WTC11 (cell line): Measurements from ENCODE around the gene TNRC6A.

Experiments
- ATF3 ChIP-seq: sonication (generic); formaldehyde crosslinking; conservative IDR thresholded peaks from 2 replicates; pipeline ENCODE4 v1.8.1; 2022; ENCODE audit warnings: mild to moderate bottlenecking, missing genetic modification reagents
- CREB1 ChIP-seq: sonication (generic); formaldehyde crosslinking; IDR thresholded peaks from 2 replicates; pipeline ENCODE4 v1.8.0; 2023; ENCODE audit warnings: mild to moderate bottlenecking, missing genetic modification reagents
- CTCF ChIP-seq: fragments of 200-600 bp; IDR thresholded peaks from 2 replicates; pipeline ENCODE4 v1.8.0; 2022; ENCODE audit warnings: antibody characterized with exemption
- E2F5 ChIP-seq: sonication (generic); formaldehyde crosslinking; IDR thresholded peaks from 2 replicates; pipeline ENCODE4 v1.8.1; 2022; ENCODE audit warnings: mild to moderate bottlenecking, moderate library complexity, missing genetic modification reagents
- HMGXB4 ChIP-seq: sonication (generic); formaldehyde crosslinking; IDR thresholded peaks from 2 replicates; pipeline ENCODE4 v1.8.1; 2023; ENCODE audit warnings: mild to moderate bottlenecking, moderate library complexity, missing genetic modification reagents
- JUN ChIP-seq: sonication (generic); formaldehyde crosslinking; IDR thresholded peaks from 2 replicates; pipeline ENCODE4 v1.8.0; 2023; ENCODE audit warnings: mild to moderate bottlenecking, missing genetic modification reagents
- NR1H2 ChIP-seq: sonication (generic); formaldehyde crosslinking; IDR thresholded peaks from 2 replicates; pipeline ENCODE4 v1.9.0; 2021; ENCODE audit warnings: mild to moderate bottlenecking, moderate library complexity, missing genetic modification reagents
- SMAD4 ChIP-seq: sonication (generic); formaldehyde crosslinking; IDR thresholded peaks from 2 replicates; pipeline ENCODE4 v1.8.0; 2022; ENCODE audit warnings: mild to moderate bottlenecking, missing genetic modification reagents

- no peak for TF ChIP-seq SMAD4
- TF ChIP-seq NR1H2 (CRISPR knock-in tag): no peak
- no peak for TF ChIP-seq CREB1
- no peak for TF ChIP-seq JUN (CRISPR knock-in tag)
- TF ChIP-seq CTCF: no peak
- no peak for TF ChIP-seq E2F5
- TF ChIP-seq ATF3: no peak
- no peak for TF ChIP-seq HMGXB4 (CRISPR knock-in tag)
Measured at GRCh38 chr16:24778671-24779070, 49.2 kb downstream of the TNRC6A start.
